Keratinocyte (primary cell): ENCODE measurements around the gene NLRC5. TPM values are rescaled to one million over a fixed set of nuclear protein-coding genes. Genes with fewer than 3 reads are reported as not detected.

ENCODE experiments used
- DNase-seq: peaks from one replicate; pipeline ENCODE4 v3.0.0-alpha.2; 2011; ENCODE audit warnings: low read depth, missing footprints, low spot score
- FAIRE-seq: peaks from 2 replicates; lab custom pipeline; 2011; peaks lifted over from hg19 to GRCh38; lab: Jason Lieb, UNC
- H2AFZ ChIP-seq: 2 replicates; pipeline ENCODE4 v1.6.0; 2012; ENCODE audit warnings: low read length, control low read depth, inconsistent platforms; ENCODE audit not compliant: control insufficient read depth
- H3K27ac ChIP-seq: 2 replicates; pipeline ENCODE4 v1.5.1; 2011; ENCODE audit warnings: low read length; ENCODE audit not compliant: control insufficient read depth, insufficient read depth
- H3K27me3 ChIP-seq: 3 replicates; pipeline ENCODE4 v1.6.0; 2011; ENCODE audit warnings: low read length; ENCODE audit not compliant: control insufficient read depth, insufficient read depth; ENCODE audit errors: extremely low read depth
- H3K36me3 ChIP-seq, 2 experiments: 2 replicates in 1 of 2; 3 replicates in 1 of 2; pipeline ENCODE4 v1.5.1; 2011; ENCODE audit warnings: low read length in 2 of 2, mild to moderate bottlenecking in 1 of 2; ENCODE audit not compliant: control insufficient read depth in 2 of 2, insufficient read depth in 2 of 2; ENCODE audit errors: extremely low read depth in 1 of 2
- H3K4me1 ChIP-seq: 3 replicates; pipeline ENCODE4 v1.5.1; 2011; ENCODE audit warnings: low read length; ENCODE audit not compliant: control insufficient read depth, insufficient read depth; ENCODE audit errors: extremely low read depth
- H3K4me2 ChIP-seq: 3 replicates; pipeline ENCODE4 v1.6.0; 2011; ENCODE audit warnings: low read depth, low read length; ENCODE audit not compliant: control insufficient read depth, insufficient read depth; ENCODE audit errors: extremely low read depth
- H3K4me3 ChIP-seq, 3 experiments: fragments of 200-600 bp in 1 of 3; sonication (generic) in 1 of 3; 2 replicates in 2 of 3; 3 replicates in 1 of 3; pipeline ENCODE4 v1.5.1; 2011 to 2016; ENCODE audit warnings: low read length in 3 of 3, mild to moderate bottlenecking in 3 of 3, control low read depth in 2 of 3, inconsistent platforms in 1 of 3, low read depth in 1 of 3, mixed read lengths in 1 of 3, mixed run types in 1 of 3, moderate library complexity in 1 of 3; ENCODE audit not compliant: control insufficient read depth in 2 of 3, insufficient read depth in 2 of 3; ENCODE audit errors: extremely low read depth in 1 of 3
- H3K79me2 ChIP-seq: 2 replicates; pipeline ENCODE4 v1.6.0; 2012; ENCODE audit warnings: low read length; ENCODE audit not compliant: control insufficient read depth, insufficient read depth
- H3K9ac ChIP-seq: 3 replicates; pipeline ENCODE4 v1.6.0; 2011; ENCODE audit warnings: low read length; ENCODE audit not compliant: control insufficient read depth, insufficient read depth; ENCODE audit errors: extremely low read depth
- H3K9me1 ChIP-seq: 3 replicates; pipeline ENCODE4 v1.6.0; 2011; ENCODE audit warnings: low read length; ENCODE audit not compliant: control insufficient read depth, insufficient read depth; ENCODE audit errors: extremely low read depth
- H3K9me3 ChIP-seq: 2 replicates; pipeline ENCODE4 v1.5.1; 2012; ENCODE audit warnings: low read depth, low read length; ENCODE audit not compliant: control insufficient read depth
- H4K20me1 ChIP-seq: 3 replicates; pipeline ENCODE4 v1.6.0; 2011; ENCODE audit warnings: low read length; ENCODE audit not compliant: control insufficient read depth, insufficient read depth; ENCODE audit errors: extremely low read depth
- CTCF ChIP-seq, 3 experiments: IDR thresholded peaks in 1 of 3; conservative IDR thresholded peaks in 1 of 3; optimal IDR thresholded peaks in 1 of 3; 2 replicates in 2 of 3; 3 replicates in 1 of 3; pipeline versions ENCODE3 to v1.5.1; 2011; ENCODE audit warnings: low read length in 3 of 3, mild to moderate bottlenecking in 3 of 3, moderate library complexity in 2 of 3, control low read depth in 1 of 3, inconsistent platforms in 1 of 3; ENCODE audit not compliant: insufficient read depth in 2 of 3; ENCODE audit errors: extremely low read depth in 1 of 3
- EZH2 ChIP-seq: IDR thresholded peaks from one replicate; pipeline ENCODE4 v1.6.1; 2012; ENCODE audit warnings: inconsistent platforms, mild to moderate bottlenecking, low read length, moderate library complexity
- dilution Hi-C: fragments of 300-500 bp; cut with MboI; formaldehyde crosslinking; loops from one replicate; pipeline ENCODE4 v1.7.0; 2020; ENCODE audit warnings: low sequenced_read_pairs; ENCODE audit not compliant: extremely low pct_ligation_motif_present
- polyA plus RNA-seq, 5 experiments: library from polyadenylated mRNA; depleted of rRNA in 3 of 5; stranded (reverse) in 3 of 5; stranded (forward) in 1 of 5; unstranded in 1 of 5; fragments of >200 nt; gene quantifications; 1 replicate in 1 of 5; 2 replicates in 3 of 5; 3 replicates in 1 of 5; pipeline versions ENCODE4 v1.2.1 to v1.2.3, GENCODE V29; 2011 to 2012; ENCODE audit warnings: missing spikeins in 2 of 5, low read depth in 1 of 5, low replicate concordance in 1 of 5

The NLRC5 gene
- polyA plus RNA-seq, 1 donor (not counting 4 experiments of a cell fraction or from before 2014, with no cell fraction given), result 7.8 TPM

GRCh38 chr16:57126411-57126810 is 137.1 kb downstream of the NLRC5 start:
- peaks cover 0 to 5% of the 10 kb centered on the region in 2 experiments for H3K36me3 ChIP-seq
- no peak overlapping the region for H3K9ac ChIP-seq
- no peak overlapping the region for H2AFZ ChIP-seq
- no peaks in the 10 kb centered on the region for H3K4me1 ChIP-seq
- H3K9me1 ChIP-seq, result no peaks in the 10 kb centered on the region
- H3K79me2 ChIP-seq, result no peaks in the 10 kb centered on the region
- DNase-seq (no peak), FAIRE-seq (no peak)
- H3K4me3 ChIP-seq, result no peak overlapping the region
- no peaks in the 10 kb centered on the region for H3K9me3 ChIP-seq
- H3K27ac ChIP-seq, result no peak overlapping the region
- no peak overlapping the region for H3K4me2 ChIP-seq
- no peaks in the 10 kb centered on the region for H3K27me3 ChIP-seq
- dilution Hi-C loops, result no loop called here
- TF ChIP-seq EZH2, result no peak
- TF ChIP-seq CTCF (optimal IDR thresholded peaks at IDR 0.05 in 1 of 3, IDR thresholded peaks at IDR 0.05 in 1 of 3, conservative IDR thresholded peaks at IDR 0.05 in 1 of 3; ENCODE audit: extremely low read depth in 1 of 3, insufficient read depth in 2 of 3, low read length in 3 of 3), result no peak
- no peaks in the 10 kb centered on the region for H4K20me1 ChIP-seq

GRCh38 chr16:57127037-57127763 is 137.8 kb downstream of the NLRC5 start:
- no peak overlapping the region for H2AFZ ChIP-seq
- H4K20me1 ChIP-seq, result no peaks in the 10 kb centered on the region
- no peak overlapping the region for H3K4me3 ChIP-seq
- H3K9ac ChIP-seq, result no peak overlapping the region
- no peaks in the 10 kb centered on the region for H3K4me1 ChIP-seq
- no peaks in the 10 kb centered on the region for H3K79me2 ChIP-seq
- DNase-seq (no peak), FAIRE-seq (no peak)
- H3K36me3 ChIP-seq, result no peaks in the 10 kb centered on the region
- no peak overlapping the region for H3K27ac ChIP-seq
- no peak overlapping the region for H3K4me2 ChIP-seq
- dilution Hi-C loops, result no loop called here
- no peaks in the 10 kb centered on the region for H3K27me3 ChIP-seq
- H3K9me3 ChIP-seq, result no peaks in the 10 kb centered on the region
- no peaks in the 10 kb centered on the region for H3K9me1 ChIP-seq
- TF ChIP-seq EZH2 (no peak), CTCF (optimal IDR thresholded peaks at IDR 0.05 in 1 of 3, IDR thresholded peaks at IDR 0.05 in 1 of 3, conservative IDR thresholded peaks at IDR 0.05 in 1 of 3; ENCODE audit: extremely low read depth in 1 of 3, insufficient read depth in 2 of 3, low read length in 3 of 3) (no peak)
